ENCODE measurements around the gene ADAMTS4.
A peak's percentile ranks its signal among the peaks of the same experiment; 100 is the strongest.

The ADAMTS4 gene

GRCh38 chr1:161198194-161198896 lies 509 bp downstream of the ADAMTS4 start:
- TF ChIP-seq JUND (IDR thresholded peaks at IDR 0.05; ENCODE audit: low read depth) = no peak
- in situ Hi-C loops (cut with HindIII; ENCODE audit: low pct_unique_long_range_greater_than_20kb, low sequenced_read_pairs) = no loop called here
- peak in 1 of 2 experiments; percentile 82 for DNase-seq (ENCODE audit: low read depth in 1 of 2, low spot score in 1 of 2)

GRCh38 chr1:161197560-161198193 lies 1.2 kb downstream of the ADAMTS4 start:
- in situ Hi-C loops (cut with HindIII; ENCODE audit: low pct_unique_long_range_greater_than_20kb, low sequenced_read_pairs) = no loop called here
- TF ChIP-seq JUND (IDR thresholded peaks at IDR 0.05; ENCODE audit: low read depth) = no peak
- DNase-seq (ENCODE audit: low read depth in 1 of 2, low spot score in 1 of 2) = no peak

GRCh38 chr1:161196521-161197451 lies 2.1 kb downstream of the ADAMTS4 start:
- TF ChIP-seq JUND (IDR thresholded peaks at IDR 0.05; ENCODE audit: low read depth) = no peak
- no peak for DNase-seq (ENCODE audit: low read depth in 1 of 2, low spot score in 1 of 2)
- in situ Hi-C loops (cut with HindIII; ENCODE audit: low pct_unique_long_range_greater_than_20kb, low sequenced_read_pairs) = no loop called here

- no peak for DNase-seq (ENCODE audit: low read depth in 1 of 2, low spot score in 1 of 2)
- TF ChIP-seq JUND (IDR thresholded peaks at IDR 0.05; ENCODE audit: low read depth) = no peak
- in situ Hi-C loops (cut with HindIII; ENCODE audit: low pct_unique_long_range_greater_than_20kb, low sequenced_read_pairs) = no loop called here
These were observed 2.7 kb downstream of the ADAMTS4 start for GRCh38 chr1:161196111-161196510.

GRCh38 chr1:161195171-161195570 lies 3.7 kb downstream of the ADAMTS4 start:
- in situ Hi-C loops (cut with HindIII; ENCODE audit: low pct_unique_long_range_greater_than_20kb, low sequenced_read_pairs) = no loop called here
- DNase-seq (ENCODE audit: low read depth in 1 of 2, low spot score in 1 of 2) = no peak
- no peak for TF ChIP-seq JUND (IDR thresholded peaks at IDR 0.05; ENCODE audit: low read depth)

- no peak for TF ChIP-seq JUND (IDR thresholded peaks at IDR 0.05; ENCODE audit: low read depth)
- in situ Hi-C loops (cut with HindIII; ENCODE audit: low pct_unique_long_range_greater_than_20kb, low sequenced_read_pairs) = no loop called here
- DNase-seq (ENCODE audit: low read depth in 1 of 2, low spot score in 1 of 2) = peak in 1 of 2 experiments; percentile 60
These were observed 5.2 kb downstream of the ADAMTS4 start for GRCh38 chr1:161193561-161194235.

- in situ Hi-C loops (cut with HindIII; ENCODE audit: low pct_unique_long_range_greater_than_20kb, low sequenced_read_pairs) = no loop called here
- peak; percentile 83 to 87 for DNase-seq (ENCODE audit: low read depth in 1 of 2, low spot score in 1 of 2)
- no peak for TF ChIP-seq JUND (IDR thresholded peaks at IDR 0.05; ENCODE audit: low read depth)
These were observed 6.1 kb downstream of the ADAMTS4 start for GRCh38 chr1:161192476-161193465.

- DNase-seq (ENCODE audit: low read depth in 1 of 2, low spot score in 1 of 2) = peak; percentile 41 to 45
- in situ Hi-C loops (cut with HindIII; ENCODE audit: low pct_unique_long_range_greater_than_20kb, low sequenced_read_pairs) = no loop called here
- no peak for TF ChIP-seq JUND (IDR thresholded peaks at IDR 0.05; ENCODE audit: low read depth)
These were observed 6.9 kb downstream of the ADAMTS4 start for GRCh38 chr1:161191971-161192370.

- in situ Hi-C loops (cut with HindIII; ENCODE audit: low pct_unique_long_range_greater_than_20kb, low sequenced_read_pairs) = no loop called here
- DNase-seq (ENCODE audit: low read depth in 1 of 2, low spot score in 1 of 2) = no peak
- TF ChIP-seq JUND (IDR thresholded peaks at IDR 0.05; ENCODE audit: low read depth) = no peak
These were observed 7.8 kb downstream of the ADAMTS4 start for GRCh38 chr1:161190962-161191521.

- no peak for DNase-seq (ENCODE audit: low read depth in 1 of 2, low spot score in 1 of 2)
- TF ChIP-seq JUND (IDR thresholded peaks at IDR 0.05; ENCODE audit: low read depth) = no peak
- in situ Hi-C loops (cut with HindIII; ENCODE audit: low pct_unique_long_range_greater_than_20kb, low sequenced_read_pairs) = no loop called here
These were observed 9.8 kb downstream of the ADAMTS4 start for GRCh38 chr1:161189036-161189435.

GRCh38 chr1:161188381-161188780 lies 10.5 kb downstream of the ADAMTS4 start:
- no peak for TF ChIP-seq JUND (IDR thresholded peaks at IDR 0.05; ENCODE audit: low read depth)
- in situ Hi-C loops (cut with HindIII; ENCODE audit: low pct_unique_long_range_greater_than_20kb, low sequenced_read_pairs) = no loop called here
- DNase-seq (ENCODE audit: low read depth in 1 of 2, low spot score in 1 of 2) = no peak

Data from T47D (cell line).